ENCODE measurements around the gene RHBDF1. TPM values are rescaled to one million over a fixed set of nuclear protein-coding genes. Genes with fewer than 3 reads are reported as not detected.

The RHBDF1 gene
- total RNA-seq, 3 donors from 2014 or later (not counting 1 experiment from before 2014, with no cell fraction given): 0.26 to 1.1 (median 0.78) TPM

- ATAC-seq: peak; percentile 31 to 37 (median 32)
- Histone ChIP-seq H3K4me1 (ENCODE audit: control insufficient read depth, insufficient read depth, low read length) (peaks cover 43% of the 10 kb centered on the region), H3K4me3 (ENCODE audit: low read length) (peak overlapping the region; percentile 64), H3K27me3 (ENCODE audit: control insufficient read depth, insufficient read depth, low read length) (peaks cover 10% of the 10 kb centered on the region), H3K27ac (ENCODE audit: low read length) (peak overlapping the region; percentile 44), H3K9me3 (ENCODE audit: control insufficient read depth, insufficient read depth, low read length) (no peaks in the 10 kb centered on the region), H3K36me3 (ENCODE audit: control insufficient read depth, insufficient read depth, low read length) (peaks cover 2% of the 10 kb centered on the region)
- peak overlapping the region in 1 of 2 donors; percentile 84 for H3K27ac Mint-ChIP-seq
- H3K4me1 Mint-ChIP-seq: peaks cover 25 to 46% of the 10 kb centered on the region in 2 donors
- H3K36me3 Mint-ChIP-seq: no peaks in the 10 kb centered on the region
- intact Hi-C loops (cut with micrococcal nuclease): no loop called here
- H3K27me3 Mint-ChIP-seq (ENCODE audit: low read depth in 2 of 2): peaks cover 0 to 18% of the 10 kb centered on the region in 2 donors
- peak overlapping the region; percentile 73 for H3K4me3 Mint-ChIP-seq
- peak in 1 of 2 donors; percentile 54 for DNase-seq
- no peaks in the 10 kb centered on the region for H3K9me3 Mint-ChIP-seq
- 11% methylated on average over 31 of the region's 31 CpGs for WGBS (ENCODE audit: insufficient coverage)
- no peak for TF ChIP-seq CTCF (IDR thresholded peaks at IDR 0.05)
Observed at GRCh38 chr16:77273-77806, 4.9 kb upstream of the RHBDF1 start.

- Mint-ChIP-seq H3K27ac (peak overlapping the region in 1 of 2 donors; percentile 84), H3K4me1 (peaks cover 25 to 46% of the 10 kb centered on the region in 2 donors), H3K4me3 (peak overlapping the region; percentile 78), H3K36me3 (no peaks in the 10 kb centered on the region), H3K9me3 (no peaks in the 10 kb centered on the region), H3K27me3 (ENCODE audit: low read depth in 2 of 2) (peaks cover 0 to 18% of the 10 kb centered on the region in 2 donors)
- Histone ChIP-seq H3K36me3 (ENCODE audit: control insufficient read depth, insufficient read depth, low read length) (peaks cover 2% of the 10 kb centered on the region), H3K9me3 (ENCODE audit: control insufficient read depth, insufficient read depth, low read length) (no peaks in the 10 kb centered on the region), H3K27ac (ENCODE audit: low read length) (peak overlapping the region; percentile 44), H3K27me3 (ENCODE audit: control insufficient read depth, insufficient read depth, low read length) (peaks cover 10% of the 10 kb centered on the region), H3K4me3 (ENCODE audit: low read length) (peak overlapping the region; percentile 64), H3K4me1 (ENCODE audit: control insufficient read depth, insufficient read depth, low read length) (peaks cover 43% of the 10 kb centered on the region)
- intact Hi-C loops (cut with micrococcal nuclease): no loop called here
- WGBS (ENCODE audit: insufficient coverage): 32% methylated on average over 13 of the region's 13 CpGs
- ATAC-seq (no peak), DNase-seq (peak in 1 of 2 donors; percentile 14)
- no peak for TF ChIP-seq CTCF (IDR thresholded peaks at IDR 0.05)
Observed at GRCh38 chr16:76535-77272, 4.3 kb upstream of the RHBDF1 start.

- DNase-seq (peak in 1 of 2 donors; percentile 24), ATAC-seq (no peak)
- intact Hi-C loops (cut with micrococcal nuclease): no loop called here
- TF ChIP-seq CTCF (IDR thresholded peaks at IDR 0.05): no peak
- Histone ChIP-seq H3K9me3 (ENCODE audit: control insufficient read depth, insufficient read depth, low read length) (no peaks in the 10 kb centered on the region), H3K36me3 (ENCODE audit: control insufficient read depth, insufficient read depth, low read length) (peaks cover 2% of the 10 kb centered on the region), H3K4me3 (ENCODE audit: low read length) (no peak overlapping the region), H3K27ac (ENCODE audit: low read length) (no peak overlapping the region), H3K4me1 (ENCODE audit: control insufficient read depth, insufficient read depth, low read length) (peaks cover 43% of the 10 kb centered on the region), H3K27me3 (ENCODE audit: control insufficient read depth, insufficient read depth, low read length) (peaks cover 13% of the 10 kb centered on the region)
- Mint-ChIP-seq H3K27me3 (ENCODE audit: low read depth in 2 of 2) (peaks cover 0 to 18% of the 10 kb centered on the region in 2 donors), H3K9me3 (no peaks in the 10 kb centered on the region), H3K27ac (peak overlapping the region in 1 of 2 donors; percentile 84), H3K4me1 (peaks cover 25 to 42% of the 10 kb centered on the region in 2 donors), H3K4me3 (peak overlapping the region; percentile 78), H3K36me3 (no peaks in the 10 kb centered on the region)
- WGBS (ENCODE audit: insufficient coverage): 38% methylated on average over 11 of the region's 11 CpGs
Observed at GRCh38 chr16:75580-76501, 3.4 kb upstream of the RHBDF1 start.
